ENCODE results near the gene AWAT2.

Gene AWAT2

DNA sequence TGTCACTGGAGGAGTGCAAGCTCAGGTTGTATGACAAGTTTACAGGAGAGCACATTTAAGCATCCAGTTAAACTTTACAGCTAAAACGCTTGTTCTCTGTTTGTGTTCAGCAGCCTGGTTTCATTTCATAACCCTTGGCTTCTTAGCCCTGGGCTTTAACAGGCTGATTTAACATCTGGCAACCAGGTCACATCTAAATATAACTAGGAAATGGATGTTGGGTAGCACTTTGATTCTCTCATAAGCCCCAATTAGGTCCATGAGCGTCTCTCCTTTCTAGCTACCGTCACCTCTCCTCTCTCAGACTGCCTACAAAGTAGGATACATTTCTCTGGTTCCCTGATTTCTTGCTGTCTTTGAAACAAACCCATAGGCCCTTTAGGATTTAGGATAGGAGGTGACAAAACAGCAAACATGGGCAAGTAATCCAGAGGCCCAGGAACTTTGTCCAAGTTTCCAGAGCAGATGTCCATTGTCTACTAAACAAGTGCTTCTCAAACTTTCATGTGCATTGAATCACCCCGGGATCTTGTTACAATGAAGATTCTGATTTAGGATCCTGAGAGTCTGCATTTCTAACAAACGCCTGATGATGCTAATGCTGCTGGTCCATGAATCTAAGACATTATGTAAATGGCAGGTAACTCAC, 35.0 kb upstream of the AWAT2 start:
- ATAC-seq: no peak
- TF ChIP-seq PPARA (CRISPR knock-in tag; IDR thresholded peaks at IDR 0.05; ENCODE audit: borderline replicate concordance) (no peak), ZNF565 (CRISPR knock-in tag; conservative IDR thresholded peaks at IDR 0.05; ENCODE audit: low read depth) (no peak), RARB (CRISPR knock-in tag; IDR thresholded peaks at IDR 0.05) (no peak), ZNF70 (CRISPR knock-in tag; IDR thresholded peaks at IDR 0.05) (no peak), ZFP30 (CRISPR knock-in tag; IDR thresholded peaks at IDR 0.05) (no peak), ARNTL (CRISPR knock-in tag; IDR thresholded peaks at IDR 0.05; ENCODE audit: borderline replicate concordance, low read depth) (no peak), ZNF8 (CRISPR knock-in tag; IDR thresholded peaks at IDR 0.05) (no peak), CSDC2 (CRISPR knock-in tag; IDR thresholded peaks at IDR 0.05) (no peak), ZFP3 (CRISPR knock-in tag; IDR thresholded peaks at IDR 0.05) (no peak), ESRRG (CRISPR knock-in tag; IDR thresholded peaks at IDR 0.05) (no peak), OSR1 (CRISPR knock-in tag; IDR thresholded peaks at IDR 0.05) (no peak), ZC3H10 (CRISPR knock-in tag; IDR thresholded peaks at IDR 0.05) (no peak)
- TF ChIP-seq, protein P1, sequence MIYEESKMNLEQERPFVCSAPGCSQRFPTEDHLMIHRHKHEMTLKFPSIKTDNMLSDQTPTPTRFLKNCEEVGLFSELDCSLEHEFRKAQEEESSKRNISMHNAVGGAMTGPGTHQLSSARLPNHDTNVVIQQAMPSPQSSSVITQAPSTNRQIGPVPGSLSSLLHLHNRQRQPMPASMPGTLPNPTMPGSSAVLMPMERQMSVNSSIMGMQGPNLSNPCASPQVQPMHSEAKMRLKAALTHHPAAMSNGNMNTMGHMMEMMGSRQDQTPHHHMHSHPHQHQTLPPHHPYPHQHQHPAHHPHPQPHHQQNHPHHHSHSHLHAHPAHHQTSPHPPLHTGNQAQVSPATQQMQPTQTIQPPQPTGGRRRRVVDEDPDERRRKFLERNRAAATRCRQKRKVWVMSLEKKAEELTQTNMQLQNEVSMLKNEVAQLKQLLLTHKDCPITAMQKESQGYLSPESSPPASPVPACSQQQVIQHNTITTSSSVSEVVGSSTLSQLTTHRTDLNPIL (CRISPR knock-in tag; IDR thresholded peaks at IDR 0.05; ENCODE audit: low read depth): no peak
- TF ChIP-seq, protein P2, sequence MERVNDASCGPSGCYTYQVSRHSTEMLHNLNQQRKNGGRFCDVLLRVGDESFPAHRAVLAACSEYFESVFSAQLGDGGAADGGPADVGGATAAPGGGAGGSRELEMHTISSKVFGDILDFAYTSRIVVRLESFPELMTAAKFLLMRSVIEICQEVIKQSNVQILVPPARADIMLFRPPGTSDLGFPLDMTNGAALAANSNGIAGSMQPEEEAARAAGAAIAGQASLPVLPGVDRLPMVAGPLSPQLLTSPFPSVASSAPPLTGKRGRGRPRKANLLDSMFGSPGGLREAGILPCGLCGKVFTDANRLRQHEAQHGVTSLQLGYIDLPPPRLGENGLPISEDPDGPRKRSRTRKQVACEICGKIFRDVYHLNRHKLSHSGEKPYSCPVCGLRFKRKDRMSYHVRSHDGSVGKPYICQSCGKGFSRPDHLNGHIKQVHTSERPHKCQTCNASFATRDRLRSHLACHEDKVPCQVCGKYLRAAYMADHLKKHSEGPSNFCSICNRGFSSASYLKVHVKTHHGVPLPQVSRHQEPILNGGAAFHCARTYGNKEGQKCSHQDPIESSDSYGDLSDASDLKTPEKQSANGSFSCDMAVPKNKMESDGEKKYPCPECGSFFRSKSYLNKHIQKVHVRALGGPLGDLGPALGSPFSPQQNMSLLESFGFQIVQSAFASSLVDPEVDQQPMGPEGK (CRISPR knock-in tag; IDR thresholded peaks at IDR 0.05; ENCODE audit: borderline replicate concordance): no peak
- TF ChIP-seq, protein P3, sequence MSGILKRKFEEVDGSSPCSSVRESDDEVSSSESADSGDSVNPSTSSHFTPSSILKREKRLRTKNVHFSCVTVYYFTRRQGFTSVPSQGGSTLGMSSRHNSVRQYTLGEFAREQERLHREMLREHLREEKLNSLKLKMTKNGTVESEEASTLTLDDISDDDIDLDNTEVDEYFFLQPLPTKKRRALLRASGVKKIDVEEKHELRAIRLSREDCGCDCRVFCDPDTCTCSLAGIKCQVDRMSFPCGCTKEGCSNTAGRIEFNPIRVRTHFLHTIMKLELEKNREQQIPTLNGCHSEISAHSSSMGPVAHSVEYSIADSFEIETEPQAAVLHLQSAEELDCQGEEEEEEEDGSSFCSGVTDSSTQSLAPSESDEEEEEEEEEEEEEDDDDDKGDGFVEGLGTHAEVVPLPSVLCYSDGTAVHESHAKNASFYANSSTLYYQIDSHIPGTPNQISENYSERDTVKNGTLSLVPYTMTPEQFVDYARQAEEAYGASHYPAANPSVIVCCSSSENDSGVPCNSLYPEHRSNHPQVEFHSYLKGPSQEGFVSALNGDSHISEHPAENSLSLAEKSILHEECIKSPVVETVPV (CRISPR knock-in tag; IDR thresholded peaks at IDR 0.05): no peak

DNA sequence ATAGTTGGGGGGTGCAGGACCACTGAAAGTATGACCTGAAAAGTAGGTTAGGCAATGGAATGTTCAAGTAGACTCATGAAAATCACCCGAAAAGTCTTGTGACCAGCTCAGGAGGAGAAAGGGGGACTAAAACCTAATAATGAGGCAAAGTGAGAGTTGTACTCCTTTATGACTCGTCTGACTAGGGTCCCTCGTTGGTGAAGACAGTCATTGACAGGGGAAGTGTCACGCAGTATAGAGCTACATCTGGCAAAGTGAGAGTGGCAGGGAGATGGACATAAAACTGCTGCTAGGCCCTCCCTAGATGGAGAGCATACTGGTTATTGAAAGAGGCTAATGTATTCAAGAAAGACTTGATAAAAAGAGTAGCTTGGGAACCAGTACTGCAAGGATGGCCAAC, 33.0 kb upstream of the AWAT2 start:
- TF ChIP-seq ESRRG (CRISPR knock-in tag; IDR thresholded peaks at IDR 0.05): no peak
- TF ChIP-seq ZFP3 (CRISPR knock-in tag; IDR thresholded peaks at IDR 0.05): no peak
- TF ChIP-seq BACH2 (CRISPR knock-in tag; IDR thresholded peaks at IDR 0.05; ENCODE audit: borderline replicate concordance): no peak
- TF ChIP-seq ISL1 (CRISPR knock-in tag; IDR thresholded peaks at IDR 0.05): no peak
- no peak for TF ChIP-seq TCF4 (CRISPR knock-in tag; IDR thresholded peaks at IDR 0.05; ENCODE audit: borderline replicate concordance)
- no peak for TF ChIP-seq SNAI2 (CRISPR knock-in tag; IDR thresholded peaks at IDR 0.05)
- no peak for TF ChIP-seq CSDC2 (CRISPR knock-in tag; IDR thresholded peaks at IDR 0.05)
- TF ChIP-seq, protein P4, sequence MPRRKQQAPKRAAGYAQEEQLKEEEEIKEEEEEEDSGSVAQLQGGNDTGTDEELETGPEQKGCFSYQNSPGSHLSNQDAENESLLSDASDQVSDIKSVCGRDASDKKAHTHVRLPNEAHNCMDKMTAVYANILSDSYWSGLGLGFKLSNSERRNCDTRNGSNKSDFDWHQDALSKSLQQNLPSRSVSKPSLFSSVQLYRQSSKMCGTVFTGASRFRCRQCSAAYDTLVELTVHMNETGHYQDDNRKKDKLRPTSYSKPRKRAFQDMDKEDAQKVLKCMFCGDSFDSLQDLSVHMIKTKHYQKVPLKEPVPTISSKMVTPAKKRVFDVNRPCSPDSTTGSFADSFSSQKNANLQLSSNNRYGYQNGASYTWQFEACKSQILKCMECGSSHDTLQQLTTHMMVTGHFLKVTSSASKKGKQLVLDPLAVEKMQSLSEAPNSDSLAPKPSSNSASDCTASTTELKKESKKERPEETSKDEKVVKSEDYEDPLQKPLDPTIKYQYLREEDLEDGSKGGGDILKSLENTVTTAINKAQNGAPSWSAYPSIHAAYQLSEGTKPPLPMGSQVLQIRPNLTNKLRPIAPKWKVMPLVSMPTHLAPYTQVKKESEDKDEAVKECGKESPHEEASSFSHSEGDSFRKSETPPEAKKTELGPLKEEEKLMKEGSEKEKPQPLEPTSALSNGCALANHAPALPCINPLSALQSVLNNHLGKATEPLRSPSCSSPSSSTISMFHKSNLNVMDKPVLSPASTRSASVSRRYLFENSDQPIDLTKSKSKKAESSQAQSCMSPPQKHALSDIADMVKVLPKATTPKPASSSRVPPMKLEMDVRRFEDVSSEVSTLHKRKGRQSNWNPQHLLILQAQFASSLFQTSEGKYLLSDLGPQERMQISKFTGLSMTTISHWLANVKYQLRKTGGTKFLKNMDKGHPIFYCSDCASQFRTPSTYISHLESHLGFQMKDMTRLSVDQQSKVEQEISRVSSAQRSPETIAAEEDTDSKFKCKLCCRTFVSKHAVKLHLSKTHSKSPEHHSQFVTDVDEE (CRISPR knock-in tag; IDR thresholded peaks at IDR 0.05): no peak
- no peak for TF ChIP-seq ZC3H10 (CRISPR knock-in tag; IDR thresholded peaks at IDR 0.05)
- TF ChIP-seq ARNTL (CRISPR knock-in tag; IDR thresholded peaks at IDR 0.05; ENCODE audit: borderline replicate concordance, low read depth): no peak
- no peak for TF ChIP-seq GLIS3 (CRISPR knock-in tag; IDR thresholded peaks at IDR 0.05)
- no peak for TF ChIP-seq ZNF70 (CRISPR knock-in tag; IDR thresholded peaks at IDR 0.05)
- no peak for TF ChIP-seq PPARA (CRISPR knock-in tag; IDR thresholded peaks at IDR 0.05; ENCODE audit: borderline replicate concordance)
- no peak for TF ChIP-seq ZFP30 (CRISPR knock-in tag; IDR thresholded peaks at IDR 0.05)
- TF ChIP-seq, protein P2 (CRISPR knock-in tag; IDR thresholded peaks at IDR 0.05; ENCODE audit: borderline replicate concordance): no peak
- TF ChIP-seq, protein P5, sequence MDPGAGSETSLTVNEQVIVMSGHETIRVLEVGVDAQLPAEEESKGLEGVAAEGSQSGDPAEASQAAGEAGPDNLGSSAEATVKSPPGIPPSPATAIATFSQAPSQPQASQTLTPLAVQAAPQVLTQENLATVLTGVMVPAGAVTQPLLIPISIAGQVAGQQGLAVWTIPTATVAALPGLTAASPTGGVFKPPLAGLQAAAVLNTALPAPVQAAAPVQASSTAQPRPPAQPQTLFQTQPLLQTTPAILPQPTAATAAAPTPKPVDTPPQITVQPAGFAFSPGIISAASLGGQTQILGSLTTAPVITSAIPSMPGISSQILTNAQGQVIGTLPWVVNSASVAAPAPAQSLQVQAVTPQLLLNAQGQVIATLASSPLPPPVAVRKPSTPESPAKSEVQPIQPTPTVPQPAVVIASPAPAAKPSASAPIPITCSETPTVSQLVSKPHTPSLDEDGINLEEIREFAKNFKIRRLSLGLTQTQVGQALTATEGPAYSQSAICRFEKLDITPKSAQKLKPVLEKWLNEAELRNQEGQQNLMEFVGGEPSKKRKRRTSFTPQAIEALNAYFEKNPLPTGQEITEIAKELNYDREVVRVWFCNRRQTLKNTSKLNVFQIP (CRISPR knock-in tag; IDR thresholded peaks at IDR 0.05; ENCODE audit: borderline replicate concordance, low read depth): no peak
- no peak for TF ChIP-seq ZNF565 (CRISPR knock-in tag; conservative IDR thresholded peaks at IDR 0.05; ENCODE audit: low read depth)
- no peak for TF ChIP-seq ZNF8 (CRISPR knock-in tag; IDR thresholded peaks at IDR 0.05)
- TF ChIP-seq OSR1 (CRISPR knock-in tag; IDR thresholded peaks at IDR 0.05): no peak

More for the DNA sequence above, 33.0 kb upstream of the AWAT2 start:
- ATAC-seq: no peak
